ENCODE data around the gene PFAS.
A peak's percentile ranks its signal among the peaks of the same experiment; 100 is the strongest.
"Not testable (repeated sequence)": the region's sequence is repeated elsewhere in the genome, so short reads cannot be mapped to it uniquely, and the experiment has no call there.

Gene PFAS

GRCh38 chr17:8248751-8249607 lies at the start of gene PFAS:
Gene PFAS, plus strand, starts transcription at chr17:8249289. Its CDS starts 4,649 bp downstream, at chr17:8253938.
- DNase-seq (ENCODE audit: low spot score), result peak; percentile 78

GRCh38 chr17:8204761-8205555 lies 44.1 kb upstream of the PFAS start:
- DNase-seq (ENCODE audit: low spot score), result no peak

- no peak for DNase-seq (ENCODE audit: low spot score)
Observed at GRCh38 chr17:8206536-8206935, 42.6 kb upstream of the PFAS start.

- DNase-seq (ENCODE audit: low spot score), result peak; percentile 78
Observed at GRCh38 chr17:8209907-8210760, 39.0 kb upstream of the PFAS start, which contains the start of gene AURKB. Gene AURKB, minus strand, starts transcription at chr17:8210575. Its CDS starts 351 bp downstream, at chr17:8210224.

- DNase-seq (ENCODE audit: low spot score), result no peak
Observed at GRCh38 chr17:8210761-8211458, 38.2 kb upstream of the PFAS start.

GRCh38 chr17:8212312-8213180 lies 36.5 kb upstream of the PFAS start:
- DNase-seq (ENCODE audit: low spot score), result no peak

- DNase-seq (ENCODE audit: low spot score), result not testable (repeated sequence)
Observed at GRCh38 chr17:8214000-8214399, 35.1 kb upstream of the PFAS start.

GRCh38 chr17:8220783-8221662 lies 28.1 kb upstream of the PFAS start:
- DNase-seq (ENCODE audit: low spot score), result peak; percentile 40

- no peak for DNase-seq (ENCODE audit: low spot score)
Observed at GRCh38 chr17:8221663-8222379, 27.3 kb upstream of the PFAS start.

GRCh38 chr17:8222380-8222629 lies 26.8 kb upstream of the PFAS start:
- DNase-seq (ENCODE audit: low spot score), result no peak

GRCh38 chr17:8222630-8223355 lies 26.3 kb upstream of the PFAS start:
- no peak for DNase-seq (ENCODE audit: low spot score)

GRCh38 chr17:8223356-8224126 lies 25.5 kb upstream of the PFAS start:
- DNase-seq (ENCODE audit: low spot score), result no peak

GRCh38 chr17:8224891-8225812 lies 23.9 kb upstream of the PFAS start:
- DNase-seq (ENCODE audit: low spot score), result no peak

- DNase-seq (ENCODE audit: low spot score), result no peak
Observed at GRCh38 chr17:8225813-8226535, 23.1 kb upstream of the PFAS start.

GRCh38 chr17:8226536-8227237 lies 22.4 kb upstream of the PFAS start:
- DNase-seq (ENCODE audit: low spot score), result no peak

Measured in HuH-7.5 (cell line).